ENCODE results near the gene PPT2. TPM values are rescaled to one million over a fixed set of nuclear protein-coding genes. Genes with fewer than 3 reads are reported as not detected.
"Not testable (repeated sequence)": the region's sequence is repeated elsewhere in the genome, so short reads cannot be mapped to it uniquely, and the experiment has no call there.

Gene PPT2
- total RNA-seq, 6 experiments from 2014 or later: 6.4 to 16.0 (median 8.9) TPM

DNA sequence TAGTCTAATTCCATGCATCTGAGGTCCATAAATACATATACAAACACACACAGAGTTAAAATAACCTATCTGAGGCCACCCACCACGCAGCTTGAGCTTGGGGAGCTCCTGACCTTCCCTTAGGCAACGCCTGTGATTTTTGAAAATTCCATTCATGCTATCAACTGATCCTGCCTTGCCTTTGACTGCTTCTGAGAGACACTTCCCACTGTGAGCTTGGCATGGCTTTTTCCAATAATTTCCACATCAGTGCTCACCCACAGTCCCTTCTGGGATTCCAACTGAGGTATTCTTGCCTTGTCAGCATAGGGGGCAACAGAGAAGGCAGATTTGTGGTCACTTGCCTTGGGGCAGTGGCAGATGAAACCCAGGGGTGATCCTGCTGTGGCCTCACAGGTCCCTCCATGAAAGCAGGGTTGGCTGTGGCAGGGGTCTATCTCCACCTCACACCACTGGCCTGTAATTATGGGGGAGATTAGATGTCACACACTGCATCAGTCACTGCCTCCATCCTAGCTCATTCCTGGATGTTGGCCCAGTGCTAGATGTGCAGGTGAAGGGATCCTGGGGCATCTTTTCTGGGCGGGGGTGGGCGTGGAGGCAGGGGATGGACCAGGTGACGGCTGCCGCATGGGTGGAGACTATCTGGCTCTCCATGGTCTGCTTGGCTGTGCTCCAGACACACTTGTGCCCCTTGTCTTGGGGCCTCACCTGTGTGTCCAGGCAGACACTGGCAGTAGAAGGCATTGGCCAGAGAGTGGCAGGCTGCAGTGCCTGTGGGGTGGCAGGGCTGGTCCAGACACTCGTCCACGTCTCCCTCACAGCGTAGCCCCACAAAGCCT lies 49.7 kb downstream of the PPT2 start:
- Histone ChIP-seq H3K27ac (no peak overlapping the region), H3K4me3 (no peak overlapping the region), H3K4me1 (no peaks in the 10 kb centered on the region), H3K27me3 (no peaks in the 10 kb centered on the region), H3K36me3 (no peaks in the 10 kb centered on the region), H3K9me3 (no peaks in the 10 kb centered on the region)
- intact Hi-C loops (cut with DNase I): no loop called here
- peak in 1 of 4 donors; percentile 13 for ATAC-seq
- TF ChIP-seq, protein P1, sequence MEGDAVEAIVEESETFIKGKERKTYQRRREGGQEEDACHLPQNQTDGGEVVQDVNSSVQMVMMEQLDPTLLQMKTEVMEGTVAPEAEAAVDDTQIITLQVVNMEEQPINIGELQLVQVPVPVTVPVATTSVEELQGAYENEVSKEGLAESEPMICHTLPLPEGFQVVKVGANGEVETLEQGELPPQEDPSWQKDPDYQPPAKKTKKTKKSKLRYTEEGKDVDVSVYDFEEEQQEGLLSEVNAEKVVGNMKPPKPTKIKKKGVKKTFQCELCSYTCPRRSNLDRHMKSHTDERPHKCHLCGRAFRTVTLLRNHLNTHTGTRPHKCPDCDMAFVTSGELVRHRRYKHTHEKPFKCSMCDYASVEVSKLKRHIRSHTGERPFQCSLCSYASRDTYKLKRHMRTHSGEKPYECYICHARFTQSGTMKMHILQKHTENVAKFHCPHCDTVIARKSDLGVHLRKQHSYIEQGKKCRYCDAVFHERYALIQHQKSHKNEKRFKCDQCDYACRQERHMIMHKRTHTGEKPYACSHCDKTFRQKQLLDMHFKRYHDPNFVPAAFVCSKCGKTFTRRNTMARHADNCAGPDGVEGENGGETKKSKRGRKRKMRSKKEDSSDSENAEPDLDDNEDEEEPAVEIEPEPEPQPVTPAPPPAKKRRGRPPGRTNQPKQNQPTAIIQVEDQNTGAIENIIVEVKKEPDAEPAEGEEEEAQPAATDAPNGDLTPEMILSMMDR (IDR thresholded peaks at IDR 0.05): no peak
- TF ChIP-seq POLR2A (IDR thresholded peaks at IDR 0.05): no peak
- 70% methylated on average over 5 of the region's 9 CpGs for WGBS (ENCODE audit: insufficient coverage, low coverage, low lambda C conversion rate, missing lambda C conversion rate)
- DNase-seq: no peak

DNA sequence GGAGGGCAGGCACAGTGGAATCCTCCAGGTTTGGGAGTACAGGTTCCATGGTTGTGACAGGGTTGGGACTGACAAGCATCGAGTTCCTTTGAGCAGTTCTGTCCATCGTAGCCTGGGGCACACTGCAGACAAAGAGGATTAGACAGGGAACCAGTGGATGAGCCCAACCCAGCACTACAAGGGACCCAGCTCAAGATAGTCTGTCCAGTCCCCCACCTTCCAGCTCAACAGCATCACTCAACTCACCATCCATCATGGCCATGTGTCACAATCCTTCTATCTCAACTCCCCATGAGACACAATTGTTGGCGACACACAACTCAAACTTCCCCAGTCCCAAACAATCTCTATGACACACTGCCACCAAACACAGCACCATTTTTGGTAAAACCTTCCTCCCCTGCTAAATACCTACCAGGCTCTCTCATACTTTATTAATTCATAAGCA lies 50.4 kb downstream of the PPT2 start:
- no peaks in the 10 kb centered on the region for H3K36me3 ChIP-seq
- no peaks in the 10 kb centered on the region for H3K27me3 ChIP-seq
- H3K9me3 ChIP-seq: no peaks in the 10 kb centered on the region
- 91% methylated on average over 2 of the region's 3 CpGs for WGBS (ENCODE audit: insufficient coverage, low coverage, low lambda C conversion rate, missing lambda C conversion rate)
- no peak for ATAC-seq
- DNase-seq: no peak
- no peak overlapping the region for H3K27ac ChIP-seq
- H3K4me3 ChIP-seq: no peak overlapping the region
- no peaks in the 10 kb centered on the region for H3K4me1 ChIP-seq
- intact Hi-C loops (cut with DNase I): no loop called here
- TF ChIP-seq, protein P1 (IDR thresholded peaks at IDR 0.05): no peak
- TF ChIP-seq POLR2A (IDR thresholded peaks at IDR 0.05): no peak

DNA sequence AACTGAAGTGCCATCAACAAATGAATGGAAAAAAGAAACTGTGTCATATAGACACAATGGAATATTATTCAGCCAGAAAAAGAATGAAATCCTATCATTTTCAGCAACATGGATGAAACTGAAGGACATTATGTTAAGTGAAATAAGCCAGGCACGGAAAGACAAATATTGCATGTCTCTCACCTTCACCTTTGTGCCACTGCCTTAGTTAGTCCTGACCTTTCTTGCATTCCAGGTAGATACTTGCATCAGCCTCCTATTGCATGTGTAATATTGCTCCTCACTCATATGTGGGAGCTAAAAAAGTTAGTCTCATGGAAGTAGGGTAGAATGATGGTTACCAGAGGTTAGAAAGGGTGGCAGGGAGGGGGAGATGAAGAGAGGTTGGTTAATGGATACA lies 55.1 kb downstream of the PPT2 start:
- no peak overlapping the region for H3K27ac ChIP-seq

DNA sequence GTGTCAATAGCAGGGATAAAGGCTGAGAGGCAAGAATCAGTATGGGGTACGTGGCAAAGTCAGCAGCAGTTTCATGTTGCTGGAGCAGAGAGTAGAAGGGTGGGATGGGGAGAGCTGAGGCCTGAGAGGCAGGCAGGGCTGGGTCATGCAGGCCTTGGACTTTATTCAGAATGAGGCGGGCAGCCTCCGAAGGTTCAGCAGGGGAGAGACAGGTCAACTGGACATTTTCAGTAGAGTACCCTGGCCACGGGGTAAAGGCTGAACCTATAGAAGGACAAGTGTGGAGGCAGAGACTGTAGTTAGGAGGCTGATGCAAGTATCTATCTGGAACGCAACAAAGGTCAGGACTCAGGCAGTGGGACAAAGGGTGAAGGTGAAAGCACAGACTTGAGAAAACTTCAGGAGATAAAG lies 56.3 kb downstream of the PPT2 start:
- 59% methylated on average over 5 of the region's 5 CpGs for WGBS (ENCODE audit: insufficient coverage, low coverage, low lambda C conversion rate, missing lambda C conversion rate)
- DNase-seq: no peak
- intact Hi-C loops (cut with DNase I): no loop called here
- Histone ChIP-seq H3K27ac (no peak overlapping the region), H3K4me3 (no peak overlapping the region), H3K9me3 (no peaks in the 10 kb centered on the region), H3K36me3 (no peaks in the 10 kb centered on the region), H3K27me3 (no peaks in the 10 kb centered on the region), H3K4me1 (no peaks in the 10 kb centered on the region)
- no peak for ATAC-seq
- TF ChIP-seq, protein P1 (IDR thresholded peaks at IDR 0.05): no peak
- TF ChIP-seq POLR2A (IDR thresholded peaks at IDR 0.05): no peak

More for the DNA sequence above, 55.1 kb downstream of the PPT2 start:
- Histone ChIP-seq H3K9me3 (no peaks in the 10 kb centered on the region), H3K4me1 (no peaks in the 10 kb centered on the region), H3K27me3 (no peaks in the 10 kb centered on the region), H3K36me3 (no peaks in the 10 kb centered on the region), H3K4me3 (no peak overlapping the region)
- no peak for DNase-seq
- 18% methylated on average over 1 of the region's 1 CpG for WGBS (ENCODE audit: insufficient coverage, low coverage, low lambda C conversion rate, missing lambda C conversion rate)
- intact Hi-C loops (cut with DNase I): no loop called here
- TF ChIP-seq, protein P1 (IDR thresholded peaks at IDR 0.05): no peak
- no peak for TF ChIP-seq POLR2A (IDR thresholded peaks at IDR 0.05)
- no peak for ATAC-seq

DNA sequence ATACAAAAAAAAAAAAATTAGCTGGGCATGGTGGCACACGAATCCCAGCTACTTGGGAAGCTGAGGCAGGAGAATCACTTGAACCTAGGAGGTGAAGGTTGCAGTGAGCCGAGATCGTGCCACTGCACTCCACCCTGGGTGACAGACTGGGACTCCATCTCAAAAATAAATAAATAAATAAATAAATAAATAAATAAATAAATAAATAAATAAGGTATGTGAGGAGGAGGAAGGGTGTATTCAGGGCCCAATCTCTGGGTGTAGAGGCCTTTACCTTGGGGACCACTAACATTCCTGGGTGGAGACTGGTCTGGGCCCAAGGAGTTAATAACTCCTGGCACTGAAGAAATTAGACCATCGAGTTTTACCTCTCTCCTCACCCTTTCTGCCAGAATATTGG lies 57.5 kb downstream of the PPT2 start:
- not testable (repeated sequence) for H3K36me3 ChIP-seq
- WGBS (ENCODE audit: insufficient coverage, low coverage, low lambda C conversion rate, missing lambda C conversion rate): 77% methylated on average over 2 of the region's 4 CpGs

More for the DNA sequence above, 57.5 kb downstream of the PPT2 start:
- H3K27me3 ChIP-seq; H3K4me3 ChIP-seq; intact Hi-C loops (cut with DNase I); DNase-seq; H3K9me3 ChIP-seq; H3K4me1 ChIP-seq; ATAC-seq; H3K27ac ChIP-seq: not testable (repeated sequence)

Measured in right lobe of liver (tissue), 6 donors.